Stimulated activated CD8-positive, alpha-beta memory T cell treated with anti-CD3 and anti-CD28 coated beads, Interleukin-4, amount 100 ng/mL, for 48 hours (primary cell): Measurements from ENCODE around the gene IMPACT.

ENCODE experiments used
- DNase-seq: peaks from one replicate; pipeline ENCODE4 v3.0.0-alpha.2; 2020

IMPACT gene

DNA sequence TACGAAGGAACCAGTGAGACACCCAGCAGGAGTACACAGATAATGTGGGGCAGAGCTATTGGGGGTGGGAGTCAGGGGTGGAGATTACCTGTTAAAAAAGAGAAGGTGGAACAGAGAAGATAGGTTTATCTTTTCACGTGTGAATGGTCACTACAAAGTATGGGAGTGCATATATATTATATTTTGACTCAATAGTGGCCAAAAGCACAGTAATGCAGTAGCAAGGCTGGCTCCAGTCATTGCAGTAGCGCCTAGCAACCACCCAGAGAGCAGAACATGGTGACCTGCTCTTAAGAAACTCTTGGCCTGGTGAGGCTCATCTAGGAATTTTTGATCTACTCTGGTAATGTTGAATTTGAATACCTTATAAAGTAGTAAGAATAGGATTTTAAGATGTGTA is 1.0 kb downstream of the IMPACT start:
- no peak for DNase-seq

DNA sequence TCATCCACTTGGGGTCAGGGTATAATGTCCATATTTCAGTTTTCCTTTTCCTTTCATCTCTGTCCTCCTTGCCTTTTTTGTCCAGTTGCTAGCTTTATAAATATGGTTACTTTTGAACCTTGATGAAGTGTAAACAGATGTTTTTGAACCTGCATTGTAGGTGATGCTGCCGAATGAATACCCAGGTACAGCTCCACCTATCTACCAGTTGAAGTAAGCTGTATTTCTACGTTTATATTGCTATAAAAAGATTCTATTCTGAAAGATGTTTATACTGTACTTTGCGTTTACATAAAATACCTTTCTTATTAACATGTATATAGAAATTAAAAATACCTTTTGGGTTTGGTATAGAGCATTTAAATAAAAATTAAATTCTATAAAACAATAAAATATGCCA is 2.2 kb downstream of the IMPACT start:
- no peak for DNase-seq

DNA sequence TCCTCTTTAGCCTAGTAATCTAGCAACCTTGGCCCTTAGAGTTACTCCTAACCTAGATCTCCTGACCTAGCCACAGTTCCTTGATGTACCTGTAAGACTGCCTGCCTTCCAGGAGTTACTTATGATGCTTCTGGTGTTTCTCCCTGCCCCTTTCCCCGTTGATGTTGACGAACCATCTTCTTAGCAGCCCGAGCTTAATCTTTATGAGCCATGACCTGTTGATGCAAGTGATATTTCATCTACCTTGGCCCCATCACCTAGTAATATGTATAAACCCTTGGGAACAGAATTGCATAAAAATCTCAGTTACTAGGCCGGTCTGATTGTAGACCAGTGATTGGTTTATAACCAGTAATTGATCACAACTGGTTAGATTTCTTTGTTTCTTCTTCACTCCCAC is 2.7 kb downstream of the IMPACT start:
- DNase-seq, result no peak

DNA sequence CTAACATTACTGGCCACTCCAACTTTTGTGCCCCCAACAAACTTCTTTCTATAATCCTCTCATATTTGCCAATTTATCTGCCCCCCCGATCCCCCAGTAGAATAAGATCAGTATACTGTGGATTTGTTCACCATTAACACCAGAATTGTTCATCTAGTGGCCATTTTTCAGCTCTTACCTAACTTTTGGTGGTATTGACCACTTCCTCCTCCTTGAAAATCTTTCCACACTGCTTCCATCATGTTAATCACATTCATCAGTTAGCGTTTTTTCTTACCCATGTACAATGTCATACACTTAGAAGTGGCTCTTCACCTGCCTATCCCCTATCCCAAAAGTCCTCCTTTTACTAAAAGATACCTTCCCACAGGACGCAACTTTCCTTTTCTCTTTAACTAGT is 6.1 kb downstream of the IMPACT start:
- no peak for DNase-seq

DNA sequence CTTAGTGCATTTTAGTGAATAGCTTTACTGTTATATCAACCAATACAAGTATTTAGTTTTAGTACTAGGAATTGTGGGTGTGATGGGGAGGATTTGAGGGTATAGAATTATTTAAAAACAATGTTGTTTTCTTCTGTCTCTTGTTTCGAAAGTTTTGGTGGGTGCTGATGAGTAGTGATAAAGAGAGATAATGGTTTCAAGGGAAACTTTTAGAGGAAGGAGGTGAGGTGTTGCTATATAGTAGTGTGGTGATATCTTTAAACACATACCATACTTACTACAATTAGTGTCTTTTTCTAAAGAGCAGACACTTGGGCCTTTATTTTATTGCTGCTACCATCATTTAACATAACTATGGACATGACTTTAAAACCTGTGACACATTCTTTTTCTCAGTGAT is 10.5 kb downstream of the IMPACT start:
- no peak for DNase-seq

DNA sequence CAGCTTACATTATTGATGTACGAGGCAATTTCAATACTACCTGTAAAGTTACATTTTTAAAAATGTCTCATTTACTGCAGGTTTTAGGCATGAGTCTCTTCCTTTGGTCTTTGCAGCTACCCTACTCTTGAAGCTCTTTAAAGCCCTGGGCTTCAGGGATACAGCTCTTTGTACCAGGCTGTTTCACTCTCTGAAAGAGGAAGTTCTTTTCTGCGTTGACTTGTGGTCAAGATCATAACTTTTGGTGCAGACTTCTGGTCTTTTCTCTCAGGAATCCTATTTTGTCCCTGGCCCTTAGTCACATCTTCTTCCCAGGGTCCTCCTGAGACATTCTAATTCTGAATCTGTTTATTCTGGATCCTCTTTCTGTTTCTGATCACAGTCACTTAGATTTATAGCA is 17.4 kb downstream of the IMPACT start:
- no peak for DNase-seq

DNA sequence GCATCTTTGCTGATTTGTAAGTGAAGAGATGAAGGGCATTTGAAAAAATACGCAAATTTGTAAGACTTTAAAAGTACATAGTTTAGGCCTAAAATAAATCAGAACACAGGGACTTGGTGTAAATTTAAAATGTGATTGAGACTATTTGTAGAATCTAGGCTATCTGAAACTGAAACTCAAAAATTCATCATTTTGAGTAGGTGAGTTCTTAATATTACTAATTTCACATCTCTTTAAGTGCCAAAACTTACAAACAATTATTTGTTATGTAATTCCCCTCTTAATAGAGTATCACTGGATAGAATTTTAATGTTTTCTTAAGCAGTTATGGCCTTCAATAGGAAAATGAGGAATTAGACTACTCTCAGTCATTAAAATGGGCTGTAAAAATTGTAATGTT is 20.0 kb downstream of the IMPACT start:
- DNase-seq, result no peak

DNA sequence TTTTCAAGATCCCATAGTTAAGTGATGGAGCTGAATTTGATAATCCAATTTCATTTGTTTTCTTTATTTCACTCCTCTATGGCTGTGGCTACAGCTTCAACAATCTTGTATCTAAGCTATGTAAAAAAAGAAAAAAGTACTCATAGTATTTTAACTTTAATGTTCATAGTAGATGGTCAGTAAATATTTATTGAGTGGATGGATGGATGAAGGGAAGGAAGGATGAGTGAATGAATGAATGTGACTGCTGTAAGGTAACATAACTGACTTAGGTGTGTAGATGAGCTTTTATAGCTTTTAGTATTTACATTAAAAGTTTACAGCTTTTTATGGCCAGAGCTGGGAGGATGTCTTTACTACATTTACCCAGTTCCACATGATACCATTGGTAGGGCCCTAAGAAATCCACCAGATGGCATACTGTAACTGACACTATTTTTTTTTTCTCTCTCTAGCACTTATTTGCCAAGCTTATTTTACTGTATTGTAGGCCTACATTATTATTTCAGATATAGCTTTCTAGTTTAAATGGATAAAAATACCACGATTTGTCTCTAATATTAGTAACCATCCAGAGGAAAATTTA is 20.6 kb downstream of the IMPACT start:
- no peak for DNase-seq

DNA sequence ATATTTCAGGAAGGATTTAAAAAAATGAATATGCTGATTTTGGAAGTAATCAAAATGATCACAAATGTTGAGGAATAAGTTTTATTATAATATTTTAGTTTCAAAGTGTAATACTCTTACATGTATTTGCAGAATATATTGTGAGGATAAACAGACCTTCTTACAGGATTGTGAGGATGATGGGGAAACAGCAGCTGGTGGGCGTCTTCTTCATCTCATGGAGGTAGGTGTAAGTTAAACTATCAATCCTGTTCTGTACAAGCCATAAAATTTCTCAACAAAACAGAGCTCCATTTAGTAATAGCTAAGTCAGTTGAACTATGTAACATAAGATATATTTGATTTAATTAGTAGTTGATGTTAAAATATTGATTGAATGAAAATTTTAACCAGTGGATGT is 21.5 kb downstream of the IMPACT start:
- no peak for DNase-seq

DNA sequence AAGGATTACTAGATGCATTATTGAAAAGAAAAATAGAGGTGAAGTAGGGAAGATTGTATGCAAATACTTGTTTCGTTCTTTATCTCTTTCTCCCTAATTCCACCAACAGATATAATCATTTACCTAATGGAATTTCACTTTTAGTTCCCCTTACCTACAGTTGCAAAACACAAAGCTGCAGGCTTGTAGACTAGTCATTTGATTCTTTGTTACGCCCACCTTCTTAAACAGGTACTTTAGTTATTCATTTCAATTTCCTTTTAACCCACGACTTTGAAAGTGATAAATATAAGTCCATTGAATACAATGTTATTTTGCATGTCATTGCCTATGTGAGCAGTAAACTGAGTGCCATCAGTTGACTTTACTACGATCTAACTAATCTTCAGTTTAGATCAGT is 30.1 kb downstream of the IMPACT start:
- DNase-seq, result no peak

DNA sequence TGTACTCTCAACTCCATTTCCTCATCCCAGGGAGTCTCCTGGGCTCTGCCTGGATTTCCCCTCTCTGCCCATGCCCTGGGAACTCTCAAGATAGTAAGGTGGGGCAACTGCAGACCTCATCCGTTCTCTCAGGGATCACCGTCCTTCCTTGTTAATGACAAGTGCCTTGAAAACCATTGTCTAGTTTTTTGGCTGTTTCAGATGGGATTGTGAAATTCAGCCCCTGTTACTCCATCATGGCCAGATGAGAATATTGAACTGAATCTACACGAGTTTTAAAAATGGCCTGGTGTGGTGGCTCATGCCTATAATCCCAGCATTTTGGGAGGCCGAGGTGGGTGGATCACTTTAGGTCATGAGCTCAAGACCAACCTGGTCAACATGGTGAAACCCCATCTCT is 33.3 kb downstream of the IMPACT start:
- no peak for DNase-seq

DNA sequence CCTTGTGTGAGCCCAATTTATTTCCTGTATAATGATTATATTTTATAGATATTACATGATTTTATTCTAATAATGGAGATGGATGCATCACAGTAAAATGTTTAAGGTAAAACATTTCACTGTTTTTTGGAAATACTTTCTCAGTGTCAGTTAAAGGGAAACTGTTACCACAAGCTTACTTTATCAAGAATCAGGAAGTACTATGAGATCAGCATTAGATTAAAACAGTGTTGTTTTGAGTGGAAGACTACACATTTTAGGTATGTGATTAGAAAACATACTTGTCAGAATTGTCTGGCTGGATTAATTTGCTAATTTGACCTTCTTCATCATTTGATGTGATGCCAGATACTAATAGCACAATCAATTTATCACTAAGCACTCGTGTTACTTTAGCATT is 33.9 kb downstream of the IMPACT start, which contains the start of gene HRH4:
Gene HRH4 (plus strand): TSS at position 250 of the 400 bp plus-strand sequence. CDS start 92 bp downstream, at position 342.
- DNase-seq, result no peak

DNA sequence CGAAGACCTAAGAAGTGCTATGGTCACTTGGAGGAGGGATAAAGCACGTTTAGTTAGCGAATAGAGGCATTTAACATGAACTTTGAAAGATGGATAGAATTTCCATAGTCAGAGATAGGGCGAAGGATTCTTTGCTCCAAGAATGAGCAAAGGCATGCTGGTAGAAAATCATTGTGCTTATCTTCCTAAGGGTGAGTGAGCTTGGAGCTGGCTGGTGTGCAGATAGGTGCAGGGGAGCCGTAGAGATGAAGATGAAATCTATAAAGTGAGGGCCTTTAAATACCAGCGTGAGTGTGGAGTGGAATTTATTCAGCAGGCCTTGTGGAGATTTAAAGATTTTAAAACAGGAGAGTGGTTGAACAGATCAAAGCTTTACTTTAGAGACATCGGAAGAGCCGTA is 35.5 kb downstream of the IMPACT start:
- no peak for DNase-seq

DNA sequence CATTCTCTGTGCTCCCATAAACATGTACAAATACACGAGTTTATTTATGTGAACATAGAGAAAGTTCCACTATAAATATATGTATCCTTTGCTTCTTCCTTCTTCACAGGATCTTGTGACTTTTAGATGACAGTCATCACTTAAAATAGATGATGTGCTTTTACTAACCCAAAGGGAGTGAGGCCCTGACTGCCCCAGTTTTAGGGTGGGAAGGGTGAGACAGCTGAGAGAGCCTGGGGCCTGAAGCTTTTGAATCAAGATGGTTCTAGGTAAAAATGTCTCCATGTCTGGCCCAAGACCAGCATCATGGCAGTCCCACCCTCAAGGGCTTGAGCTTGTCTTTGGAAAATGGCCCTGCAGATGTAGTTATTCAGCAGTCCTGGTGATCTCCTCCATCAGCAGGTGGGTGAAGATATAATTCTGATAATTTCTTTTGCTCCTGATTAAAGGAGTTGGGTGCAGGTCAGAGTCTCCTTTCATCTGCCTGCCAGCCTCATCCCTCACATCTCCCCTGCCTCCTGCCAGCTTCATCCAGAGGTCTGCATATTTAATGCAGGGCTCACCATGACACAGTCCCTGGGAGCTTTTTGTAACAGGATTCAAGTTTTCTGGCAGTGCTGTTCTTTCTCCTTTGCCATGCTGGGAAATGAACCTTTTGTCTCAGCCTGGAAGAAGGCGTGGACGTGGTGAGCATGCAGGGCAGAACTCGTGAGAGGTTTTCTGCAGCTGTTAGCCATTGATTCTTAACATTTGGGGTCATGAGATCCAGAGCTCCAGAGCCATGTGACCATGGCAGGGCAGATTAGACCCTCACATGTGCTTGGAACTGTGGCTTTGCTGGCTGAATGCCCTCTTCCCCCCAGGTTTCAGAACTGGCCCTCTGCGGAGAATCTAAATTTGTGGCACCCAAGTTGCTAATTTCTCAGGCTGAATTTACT is 36.6 kb downstream of the IMPACT start:
- DNase-seq, result no peak

DNA sequence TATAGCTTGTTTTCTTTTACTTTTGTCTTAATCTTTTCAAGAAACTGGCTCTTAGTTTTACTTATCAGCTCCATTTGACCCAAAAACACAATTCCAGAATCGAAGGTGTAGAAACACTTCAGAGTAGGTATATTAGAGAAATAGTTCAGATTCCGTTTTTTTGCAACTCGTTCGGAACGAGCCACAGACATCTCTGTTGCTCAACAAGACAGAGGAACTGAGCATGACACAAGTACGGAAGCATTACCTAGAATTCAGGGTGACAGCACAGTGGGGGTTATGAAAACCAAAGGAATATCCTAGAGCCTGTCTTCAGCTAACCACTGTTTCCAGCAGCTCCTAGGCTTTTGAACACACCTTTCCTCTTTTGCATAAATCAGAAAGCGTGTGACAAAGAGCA is 39.0 kb downstream of the IMPACT start:
- DNase-seq, result no peak

DNA sequence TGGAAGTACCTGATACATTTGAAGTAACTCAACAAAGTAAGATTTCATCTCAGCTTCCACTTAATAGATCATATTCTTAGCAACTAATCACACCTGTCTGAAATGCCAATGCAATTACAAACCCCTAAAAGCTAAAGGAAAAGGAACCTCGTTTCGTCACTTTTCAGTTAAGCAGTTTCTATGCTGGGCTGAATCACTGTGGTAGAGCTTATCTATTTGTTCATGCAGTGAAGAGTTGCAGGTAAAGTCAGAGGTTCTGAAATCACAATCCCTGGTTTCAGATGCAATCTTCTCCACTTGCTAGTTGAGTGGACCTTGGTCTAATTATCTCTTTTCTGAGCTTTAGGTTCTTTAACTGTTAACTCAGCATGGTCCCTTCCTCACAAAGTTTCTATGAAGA is 40.3 kb downstream of the IMPACT start:
- no peak for DNase-seq

DNA sequence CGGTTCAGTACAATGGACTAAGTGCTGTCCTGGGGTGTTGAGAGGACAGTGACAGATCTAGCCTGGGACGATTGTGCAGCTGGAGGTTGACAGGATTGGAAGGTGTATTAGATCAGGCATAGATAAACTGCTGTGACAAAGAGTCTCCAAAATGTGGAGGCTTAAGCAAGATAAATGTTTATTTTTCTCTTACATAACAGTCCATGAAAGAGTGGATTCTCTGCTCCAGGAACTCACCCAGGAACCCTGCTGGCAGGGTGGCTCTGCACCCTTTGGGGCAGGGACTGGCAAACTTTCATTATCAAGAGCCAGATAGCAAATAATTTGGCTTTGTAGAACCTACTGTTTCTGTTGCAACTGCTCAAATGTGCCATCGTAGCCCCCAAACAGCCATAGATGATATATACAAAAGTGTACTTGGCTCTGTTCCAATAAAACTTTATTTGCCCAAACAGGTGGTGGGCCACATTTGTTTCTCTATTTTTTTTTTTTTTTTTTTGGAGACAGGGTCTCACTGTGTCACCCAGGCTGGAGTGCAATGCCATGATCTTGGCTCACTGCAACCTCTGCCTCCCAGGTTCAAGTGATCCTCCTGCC is 43.6 kb downstream of the IMPACT start:
- DNase-seq, result no peak

DNA sequence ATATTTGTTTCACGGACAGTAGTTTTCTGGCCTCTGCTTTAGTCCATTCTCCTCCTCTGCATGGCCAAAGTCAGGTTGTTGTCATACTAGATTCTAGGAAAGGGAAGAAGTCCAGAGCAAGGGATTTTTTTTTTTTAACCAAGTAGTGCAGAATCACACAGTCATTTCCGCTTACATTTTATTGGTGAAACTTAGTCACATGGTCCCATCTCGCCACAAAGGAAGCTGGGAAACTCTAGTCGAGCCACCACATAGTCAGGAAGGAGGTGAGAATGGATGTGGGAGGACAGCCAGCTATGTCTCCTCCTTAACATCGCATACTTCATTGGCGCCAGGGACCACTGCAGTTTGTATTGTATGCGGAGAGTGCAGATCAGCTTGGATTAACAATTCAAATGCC is 44.3 kb downstream of the IMPACT start:
- DNase-seq, result no peak

DNA sequence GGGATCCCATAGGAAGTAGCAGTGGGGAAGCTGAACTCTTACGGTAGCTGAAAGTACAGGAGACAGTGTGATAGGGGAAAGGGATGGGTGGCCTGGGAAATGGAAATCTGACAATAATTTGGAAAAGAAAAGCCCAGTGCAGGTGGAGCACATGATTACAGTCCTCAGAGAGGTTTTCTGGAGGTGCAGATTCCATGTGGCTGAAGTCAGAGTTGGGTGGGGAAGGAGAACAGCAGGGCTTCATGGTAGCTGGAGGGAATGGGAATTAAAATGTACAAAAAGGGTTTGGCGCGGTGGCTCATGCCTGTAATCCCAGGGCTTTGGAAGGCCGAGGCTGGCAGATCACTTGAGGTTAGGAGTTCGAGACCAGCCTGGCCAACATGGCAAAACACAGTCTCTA is 46.1 kb downstream of the IMPACT start:
- DNase-seq, result no peak

DNA sequence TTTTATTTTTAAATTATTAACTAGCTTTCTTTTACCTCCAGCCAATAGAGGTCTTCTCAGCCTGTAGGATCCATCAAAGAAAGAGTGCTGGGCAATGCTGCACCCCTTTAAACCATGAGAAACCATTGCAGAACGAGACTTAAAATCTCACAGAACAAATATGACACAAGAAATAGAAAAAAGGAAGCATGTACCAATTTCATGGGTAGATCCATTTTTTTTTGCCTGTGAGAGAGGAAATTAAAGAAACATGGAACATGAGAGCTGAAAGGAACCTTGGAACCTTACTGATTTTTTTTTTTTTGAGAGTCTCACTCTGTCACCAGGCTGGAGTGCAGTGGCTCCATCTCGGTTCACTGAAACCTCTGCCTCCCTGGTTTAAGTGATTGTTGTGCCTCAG is 47.9 kb downstream of the IMPACT start:
- DNase-seq, result no peak

DNA sequence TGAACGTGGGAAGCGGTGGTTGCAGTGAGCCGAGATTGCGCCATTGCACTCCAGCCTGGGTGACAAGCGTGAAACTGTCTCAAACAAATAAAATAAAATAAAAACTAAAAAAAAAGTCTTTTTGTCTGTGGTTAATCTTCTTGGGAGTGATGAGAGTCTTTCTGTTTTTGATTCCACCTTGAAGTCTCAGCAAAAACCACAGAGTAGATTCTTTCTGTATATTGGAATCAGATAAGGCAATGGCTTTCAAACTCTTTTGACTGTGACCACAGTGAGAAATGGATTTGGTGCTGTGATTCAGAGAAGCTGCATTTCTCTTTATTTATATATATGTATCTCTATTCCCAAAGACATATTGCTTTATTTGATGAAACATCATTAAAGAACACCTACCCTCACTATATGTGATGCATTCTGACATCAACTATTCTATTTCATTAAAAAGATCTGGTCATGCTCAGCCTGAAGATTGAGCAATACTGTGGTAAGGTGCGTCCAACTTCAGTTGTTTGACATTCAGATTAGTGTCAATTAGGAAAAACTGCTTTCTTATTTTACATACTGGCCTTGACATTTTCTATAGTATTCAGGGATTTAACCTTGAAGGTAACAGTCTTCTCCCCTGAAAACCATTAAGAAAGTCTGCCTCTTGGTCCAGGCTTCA is 49.6 kb downstream of the IMPACT start:
- no peak for DNase-seq

DNA sequence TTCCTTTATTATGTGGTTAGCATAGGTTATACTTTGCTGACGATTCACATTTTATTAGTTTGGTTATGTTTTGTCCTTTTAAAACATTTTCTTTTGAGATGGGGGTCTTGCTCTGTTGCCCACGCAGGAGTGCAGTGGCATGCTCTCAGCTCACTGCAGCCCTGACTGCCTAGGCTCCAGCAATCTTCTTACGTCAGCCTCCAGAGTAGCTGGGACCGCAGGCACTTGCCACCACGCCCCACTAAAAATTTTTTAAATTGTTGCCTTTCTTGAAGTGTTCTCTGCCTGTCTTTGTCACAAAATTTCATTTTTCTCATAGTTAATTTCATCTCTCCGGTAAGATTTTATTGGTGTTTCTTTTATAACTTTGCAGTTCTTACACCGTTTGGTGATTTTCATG is 52.9 kb downstream of the IMPACT start:
- DNase-seq, result no peak

DNA sequence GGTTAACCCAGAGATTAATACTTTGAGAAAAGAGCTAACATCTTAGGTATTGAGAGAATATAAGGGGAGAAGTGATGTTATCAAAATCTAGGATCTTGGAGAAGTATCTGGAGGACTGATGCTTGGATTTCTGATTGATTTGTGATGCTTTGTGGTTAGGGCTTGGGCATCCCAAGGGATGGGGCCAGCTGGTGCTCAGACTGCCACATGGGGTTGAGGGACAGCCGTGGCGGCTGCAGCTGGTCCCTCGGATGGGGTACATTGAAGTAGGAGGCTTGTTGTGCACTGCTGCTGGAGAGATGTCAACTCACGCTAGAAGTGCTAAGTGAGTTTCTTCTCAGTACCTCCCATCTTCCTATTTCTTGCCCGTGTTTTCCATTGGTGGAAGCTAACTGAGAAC is 56.4 kb downstream of the IMPACT start:
- no peak for DNase-seq

DNA sequence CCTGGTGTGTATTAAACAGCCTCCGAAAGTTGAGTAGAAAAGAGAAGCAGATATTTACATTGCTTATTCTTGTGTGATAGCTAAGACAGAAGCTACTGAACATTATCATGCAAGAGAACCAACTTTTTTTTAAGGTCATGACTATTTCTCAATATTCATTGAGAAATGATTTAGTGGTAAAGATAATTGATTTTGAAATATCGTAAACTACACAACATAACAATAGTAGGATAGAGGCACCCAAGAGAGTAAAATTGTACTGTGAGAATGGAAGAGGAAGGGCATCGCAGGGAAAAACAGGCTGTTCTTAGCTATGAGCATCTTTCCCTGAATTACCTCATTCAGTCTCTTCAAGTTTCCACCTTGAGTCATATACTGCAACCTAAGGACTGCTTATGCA is 59.2 kb downstream of the IMPACT start:
- DNase-seq, result no peak
